Glomerular visceral epithelial cell (primary cell): Measurements from ENCODE around the gene DSP.

Source experiments
- DNase-seq: peaks from one replicate; pipeline ENCODE4 v3.0.0-alpha.2; 2016; ENCODE audit errors: extremely low spot score

The DSP gene

DNA sequence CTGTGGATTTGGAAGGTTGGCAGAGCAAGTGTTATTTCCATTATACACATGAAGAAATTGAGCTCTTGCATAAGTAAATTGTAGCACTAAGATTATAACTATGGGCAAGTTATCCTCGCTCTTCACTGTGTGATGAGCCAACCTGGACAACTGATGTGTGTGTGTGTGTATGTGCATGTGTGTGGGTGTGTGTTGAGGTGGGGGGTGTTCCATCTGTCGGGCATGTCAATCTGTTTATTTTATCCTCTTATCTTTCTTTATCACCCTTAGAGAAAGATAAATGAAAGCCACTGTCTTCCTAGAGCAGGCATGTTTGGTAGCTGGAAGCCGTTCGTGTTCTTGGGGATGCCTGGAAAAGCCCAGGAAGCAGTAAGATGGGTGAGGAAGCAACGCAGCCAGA is 3.0 kb upstream of the DSP start:
- no peak for DNase-seq

DNA sequence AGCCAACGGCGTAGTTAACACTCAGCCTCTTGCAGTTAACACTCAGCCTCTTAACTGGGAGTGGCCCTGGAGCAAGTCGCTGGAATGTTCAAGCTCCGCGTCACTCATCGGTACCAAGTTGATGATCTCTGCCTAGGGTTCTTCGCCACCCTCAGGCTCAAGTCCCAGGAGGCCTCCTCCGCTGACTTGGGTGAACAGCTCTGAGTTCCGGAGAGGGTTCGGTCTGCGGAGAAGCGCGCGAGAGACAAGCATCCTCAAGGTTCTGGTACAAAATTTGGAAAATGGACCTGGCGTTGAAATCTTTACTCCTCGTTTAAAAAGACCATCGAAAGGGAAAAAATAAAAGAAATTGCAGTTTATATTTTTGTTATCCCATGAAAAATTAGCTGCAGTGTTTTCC is 876 bp upstream of the DSP start:
- DNase-seq: no peak

DNA sequence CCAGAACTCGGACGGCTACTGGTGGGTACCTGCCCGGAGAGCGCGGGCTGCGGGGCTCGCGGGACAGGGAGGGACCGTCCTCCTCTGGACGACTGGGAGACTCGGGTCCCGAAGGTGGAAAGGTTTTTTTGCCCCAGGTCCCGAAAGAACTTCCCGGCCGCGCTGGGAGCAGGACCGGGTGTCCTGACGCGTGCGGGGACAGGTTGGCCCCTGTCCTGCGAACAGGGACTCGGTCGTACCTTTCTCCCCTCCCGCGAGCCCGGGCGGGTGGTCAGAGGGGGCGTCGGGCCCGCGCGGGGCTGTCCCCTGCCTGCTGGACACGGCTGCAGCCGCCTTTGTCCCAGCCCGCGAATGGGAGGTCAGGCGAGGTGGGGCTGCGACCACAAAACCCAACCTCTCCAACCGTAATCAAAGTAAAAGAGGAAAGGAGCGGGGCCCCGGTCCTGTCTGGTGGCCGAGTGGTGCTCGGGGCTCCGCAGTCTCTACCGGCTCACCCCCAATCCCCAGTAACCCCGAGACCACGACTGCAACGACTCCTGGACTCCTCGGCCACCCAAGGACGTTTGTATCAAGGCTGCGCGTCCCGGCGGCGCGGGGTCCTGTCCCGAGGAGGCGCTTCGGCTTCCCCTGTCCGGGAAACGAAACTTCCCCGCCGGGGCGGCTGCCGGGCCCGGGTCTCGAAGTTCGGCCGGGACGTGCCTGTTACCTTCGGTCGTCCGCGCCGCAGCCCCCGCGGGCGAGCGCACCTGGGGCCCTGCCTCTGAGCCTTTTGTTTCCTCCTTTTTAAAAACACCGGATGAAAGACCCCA is 798 bp downstream of the DSP start:
- peak; percentile 47 for DNase-seq

DNA sequence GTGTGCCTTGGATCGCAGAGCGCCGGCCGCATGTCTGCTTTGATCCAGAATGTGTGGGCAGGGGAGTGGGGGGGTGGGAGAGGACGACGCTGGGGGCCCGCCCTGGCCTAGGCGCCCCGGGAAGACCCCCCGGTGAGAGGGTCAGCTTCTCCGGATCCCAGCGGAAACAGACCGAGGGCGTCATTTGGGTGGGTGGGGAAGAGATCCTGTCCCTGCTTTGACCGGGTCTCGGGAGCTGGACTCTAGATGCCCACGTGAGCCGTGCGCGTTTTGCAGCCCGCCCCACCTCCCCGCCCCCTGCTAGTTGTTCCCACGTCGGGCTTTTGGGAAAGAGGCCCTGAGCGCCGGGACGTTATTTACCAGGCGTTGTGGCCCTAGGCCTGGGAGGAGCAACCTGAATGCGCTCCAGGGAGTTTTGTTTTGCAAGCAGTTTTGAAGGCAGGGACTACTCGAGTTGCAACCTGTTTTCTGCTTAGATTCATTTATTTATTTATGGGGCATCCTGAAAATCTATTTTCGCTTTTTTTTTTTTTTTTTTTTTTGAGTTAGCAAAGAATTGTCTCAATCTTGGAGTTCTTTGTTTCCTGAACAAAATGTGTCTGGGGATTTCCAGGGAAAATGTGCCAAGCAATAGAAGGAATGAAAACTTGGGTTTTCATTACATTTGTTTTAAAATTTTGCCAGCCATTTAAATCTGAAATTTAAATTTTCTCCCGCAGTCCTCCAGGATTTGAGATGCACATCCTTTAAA is 1.6 kb downstream of the DSP start:
- DNase-seq: peak; percentile 76

DNA sequence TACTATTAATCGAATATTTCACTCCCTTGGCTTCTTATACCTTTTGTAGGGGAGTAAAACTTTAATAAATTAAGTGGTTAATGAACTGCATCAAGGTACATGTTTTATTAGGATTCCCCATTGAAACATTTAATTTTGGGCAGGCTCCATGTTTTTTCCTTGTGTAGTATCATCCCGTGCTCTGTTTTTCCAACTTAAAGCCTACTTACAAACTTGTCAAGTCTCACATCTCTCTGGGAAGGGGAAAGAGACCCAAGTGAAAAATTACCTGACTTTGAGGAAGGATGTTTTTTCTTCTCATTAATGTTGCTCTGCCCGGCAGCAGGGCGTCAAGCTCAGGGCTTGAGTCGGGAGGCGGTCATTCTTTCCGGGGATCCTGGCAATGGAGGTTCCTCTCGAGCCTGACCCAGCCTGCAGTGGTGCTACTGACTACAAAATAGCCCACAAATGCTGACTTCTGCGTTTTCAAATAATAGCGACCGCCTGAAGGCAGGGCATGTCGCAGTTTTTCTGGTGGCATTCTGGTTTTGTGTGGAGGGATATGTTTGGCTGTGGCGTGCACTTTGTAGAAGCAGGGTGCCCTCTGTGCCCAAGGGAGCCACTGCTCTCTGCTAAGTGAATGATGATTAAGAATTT is 2.4 kb downstream of the DSP start:
- peak; percentile 40 for DNase-seq

DNA sequence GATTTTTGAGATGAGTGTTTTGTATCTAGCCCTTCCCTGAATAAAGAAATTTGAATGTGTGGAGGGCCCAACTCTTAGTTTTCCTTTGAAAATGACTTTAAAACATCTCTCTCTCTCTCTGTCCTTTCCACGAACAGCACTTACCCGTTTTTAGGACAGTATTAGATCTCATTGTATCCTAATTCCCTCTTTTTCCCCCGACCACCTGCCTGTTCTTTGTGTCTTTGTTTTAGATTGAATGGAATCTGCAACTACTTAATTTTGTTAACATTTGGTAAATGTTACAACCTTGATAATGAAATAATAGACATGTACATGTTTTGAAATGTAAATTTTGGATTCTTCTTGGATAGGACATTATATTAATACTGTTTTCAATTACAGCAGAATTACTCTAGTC is 3.1 kb downstream of the DSP start:
- DNase-seq: no peak

DNA sequence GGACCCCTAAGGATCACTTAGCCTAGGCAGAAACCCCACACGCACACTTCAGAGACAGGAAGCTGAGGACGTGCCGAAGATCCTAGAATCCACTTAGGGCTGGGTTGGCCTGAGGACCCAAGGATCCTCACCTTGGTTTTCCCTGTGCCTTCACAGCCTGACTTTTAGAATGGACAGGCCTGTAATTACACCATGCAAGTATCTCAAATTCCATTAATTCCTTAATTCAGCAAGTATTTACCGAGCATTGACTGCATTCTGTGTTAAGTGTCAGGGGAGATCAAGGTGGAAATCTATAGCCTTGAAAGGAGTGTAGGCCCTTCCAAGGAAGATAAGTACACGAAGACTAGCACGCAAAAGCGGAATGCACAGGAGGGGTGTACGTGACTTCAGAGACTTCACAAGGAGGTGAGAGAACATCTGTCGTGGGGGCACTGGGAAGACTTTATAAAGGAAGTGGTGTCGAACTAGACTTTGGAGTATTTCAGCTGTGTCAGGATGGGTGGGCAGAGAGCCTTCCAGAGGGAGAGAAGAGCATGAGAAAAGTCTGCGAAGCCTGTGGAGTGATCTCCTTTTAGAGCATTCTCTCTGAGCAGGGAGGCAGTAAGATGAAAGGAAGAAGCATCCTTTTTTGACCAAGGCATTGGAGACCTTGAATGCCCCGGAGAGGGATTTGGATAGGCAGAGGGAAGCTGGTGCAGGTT is 4.0 kb downstream of the DSP start:
- no peak for DNase-seq

DNA sequence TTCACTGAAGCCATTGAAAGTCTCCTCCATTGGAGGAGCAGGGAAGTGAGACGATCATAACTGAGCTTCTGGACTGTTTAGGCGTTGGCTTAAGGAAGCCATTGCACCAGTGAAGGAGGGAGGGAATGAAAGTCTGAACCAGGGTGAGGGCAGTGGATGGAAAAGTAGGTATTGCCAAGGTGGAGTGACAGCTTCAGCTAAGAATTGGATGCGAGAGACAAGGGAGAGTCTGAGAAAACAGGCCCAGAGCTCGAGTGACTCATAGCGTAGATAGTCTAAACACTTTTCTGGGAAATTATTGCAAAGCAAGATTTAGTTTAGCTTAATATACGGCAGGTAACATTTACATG is 4.5 kb downstream of the DSP start:
- DNase-seq: no peak

DNA sequence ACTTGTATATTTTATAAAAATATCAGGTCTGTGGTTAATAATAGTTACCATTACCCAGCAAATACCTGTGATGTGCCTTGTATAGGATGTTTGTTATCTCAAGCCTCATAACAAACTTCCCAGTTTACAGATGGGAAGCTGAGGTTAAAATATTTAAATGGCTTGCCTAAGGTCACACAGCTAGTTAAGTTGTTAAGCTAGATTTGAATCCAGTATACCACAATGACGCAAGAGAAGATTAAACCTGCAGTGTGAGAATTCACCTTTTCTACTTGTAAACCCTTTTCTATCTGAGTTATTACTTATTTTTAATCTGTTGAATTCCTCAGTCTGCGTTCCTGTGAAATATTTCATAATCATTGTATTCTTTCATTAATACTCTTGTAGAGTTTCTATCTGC is 4.9 kb downstream of the DSP start:
- DNase-seq: no peak

DNA sequence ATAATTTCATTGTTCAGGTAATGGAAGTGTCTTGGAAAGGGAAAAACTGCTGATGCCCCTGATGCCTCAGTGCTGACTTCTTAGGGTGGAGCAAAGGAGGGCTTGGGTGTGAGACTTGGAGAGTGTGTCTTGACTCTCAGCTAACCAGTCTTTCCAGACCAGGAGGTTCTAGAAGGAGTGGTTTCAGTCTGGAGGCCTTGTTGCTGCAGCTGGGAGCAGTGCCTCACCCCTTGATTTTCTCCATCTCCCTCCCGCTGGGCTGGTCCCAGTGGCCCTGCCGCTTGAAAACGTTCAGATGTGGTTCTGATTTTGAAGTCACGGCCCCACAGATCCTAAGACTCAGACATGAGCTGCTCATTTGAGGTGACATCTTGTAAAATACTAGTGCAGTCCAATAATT is 5.4 kb downstream of the DSP start:
- no peak for DNase-seq

DNA sequence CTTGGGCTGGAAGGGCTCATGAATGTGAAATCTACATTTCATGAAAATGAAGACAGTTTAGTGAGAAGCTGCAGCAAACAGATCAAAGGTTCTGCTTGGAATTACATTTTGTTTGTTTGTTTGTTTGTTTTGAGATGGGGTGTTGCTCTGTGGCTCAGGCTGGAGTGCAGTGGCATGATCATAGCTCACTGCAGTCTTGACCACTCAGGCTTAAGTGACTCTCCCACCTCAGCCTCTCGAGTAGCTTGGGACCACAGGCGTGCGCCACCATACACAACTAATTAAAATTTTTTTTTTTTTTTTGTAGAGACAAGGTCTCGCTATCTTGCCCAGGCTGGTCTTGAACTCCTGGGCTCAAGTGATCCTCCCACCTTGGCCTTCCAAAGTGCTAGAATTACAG is 5.8 kb downstream of the DSP start:
- DNase-seq: no peak

DNA sequence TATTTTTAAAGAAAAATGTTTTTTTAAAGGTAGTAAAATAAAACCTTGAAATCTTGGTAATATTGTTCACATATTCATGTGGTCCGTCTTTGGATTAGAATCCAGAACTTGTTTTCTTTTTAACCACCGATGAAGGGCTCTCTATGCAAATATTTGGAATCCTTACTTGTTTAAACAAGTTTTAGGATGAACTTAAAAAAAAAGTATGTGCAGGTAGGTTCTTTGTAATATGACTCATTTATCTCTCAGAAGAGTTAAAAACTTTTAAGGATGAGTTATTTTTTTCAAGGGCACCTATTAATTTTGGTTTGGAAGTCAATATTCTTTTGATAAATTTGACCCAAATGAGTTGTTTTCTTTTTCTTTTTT is 8.9 kb downstream of the DSP start:
- no peak for DNase-seq

DNA sequence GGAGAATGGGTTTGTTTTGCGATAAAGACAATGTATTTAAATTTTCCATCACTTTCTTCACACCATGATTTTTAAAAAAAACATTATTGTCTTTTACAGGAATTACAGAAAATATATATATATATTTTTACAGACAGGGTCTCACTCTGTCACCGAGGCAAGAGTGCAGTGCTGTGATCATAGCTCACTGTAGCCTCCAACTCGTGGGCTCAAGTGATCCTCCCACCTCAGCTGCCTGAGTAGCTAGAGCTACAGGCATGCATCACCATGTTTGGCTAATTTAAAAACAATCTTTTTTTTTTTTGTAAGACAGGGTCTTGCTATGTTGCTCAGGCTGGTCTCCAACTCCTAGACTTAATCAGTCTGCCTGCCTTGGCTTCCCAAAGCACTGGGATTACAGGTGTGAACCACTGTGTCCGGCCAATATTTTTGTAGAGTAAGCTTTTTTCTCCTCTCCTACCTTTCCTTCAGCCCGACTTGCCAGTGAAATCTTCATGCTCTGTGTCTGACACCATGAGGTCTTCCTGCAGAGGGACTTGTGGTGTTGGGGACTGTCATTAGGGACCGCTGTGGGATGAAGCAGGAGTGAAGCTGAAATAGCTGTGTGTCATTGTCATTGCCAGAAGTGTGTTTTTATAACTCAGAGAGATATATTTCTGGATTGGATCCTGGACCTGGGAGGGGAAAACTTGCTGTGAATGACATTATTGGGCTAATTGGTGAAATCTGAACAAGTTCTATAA is 13.2 kb downstream of the DSP start:
- no peak for DNase-seq

DNA sequence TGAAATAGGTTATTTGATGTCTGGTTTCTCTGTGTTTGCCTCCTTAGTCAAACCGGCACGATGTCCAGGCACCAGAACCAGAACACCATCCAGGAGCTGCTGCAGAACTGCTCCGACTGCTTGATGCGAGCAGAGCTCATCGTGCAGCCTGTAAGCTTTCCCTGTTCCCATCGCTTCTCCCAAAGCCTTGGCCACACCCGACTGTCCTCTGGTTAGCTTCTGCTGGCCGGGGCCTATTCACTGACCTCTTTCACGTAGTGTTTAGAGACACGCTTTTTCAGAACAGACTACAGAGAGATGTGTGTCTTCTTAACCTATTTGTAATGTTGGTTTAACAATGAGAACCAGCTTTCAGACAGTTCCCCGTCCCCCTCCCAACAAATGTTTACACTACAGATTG is 14.2 kb downstream of the DSP start:
- no peak for DNase-seq

DNA sequence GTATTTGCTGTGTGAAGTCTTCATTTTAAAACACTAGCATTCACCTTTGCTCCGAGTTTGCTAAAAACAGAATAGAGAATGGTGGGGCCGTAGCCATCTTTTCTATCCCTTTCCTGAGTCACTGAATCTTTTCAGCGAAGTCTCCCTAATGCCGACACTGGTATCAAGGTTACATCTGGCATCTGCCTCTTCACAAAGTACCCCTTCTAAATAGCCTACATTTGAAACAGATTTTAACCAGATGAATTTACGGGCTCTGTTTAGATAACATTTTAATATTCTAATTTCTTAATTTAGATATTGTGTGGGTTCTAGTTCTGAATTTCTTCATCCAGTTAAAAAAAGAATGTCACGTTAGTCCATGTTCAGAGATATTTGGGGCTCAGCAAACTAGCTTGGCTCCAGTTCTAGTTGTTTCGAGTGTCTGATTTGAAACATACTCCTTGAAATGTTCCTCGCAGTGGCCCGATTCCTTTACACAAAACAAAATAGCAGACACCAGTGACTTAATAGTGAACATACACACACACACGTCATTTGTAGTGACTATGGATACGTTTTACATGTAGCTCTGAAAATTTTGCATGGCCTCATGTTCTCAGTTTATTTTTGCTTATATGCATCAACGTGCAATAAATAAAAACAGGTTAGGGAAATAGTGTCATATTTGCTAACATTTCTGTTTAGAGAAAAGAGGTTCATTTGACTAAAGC is 15.1 kb downstream of the DSP start:
- no peak for DNase-seq

DNA sequence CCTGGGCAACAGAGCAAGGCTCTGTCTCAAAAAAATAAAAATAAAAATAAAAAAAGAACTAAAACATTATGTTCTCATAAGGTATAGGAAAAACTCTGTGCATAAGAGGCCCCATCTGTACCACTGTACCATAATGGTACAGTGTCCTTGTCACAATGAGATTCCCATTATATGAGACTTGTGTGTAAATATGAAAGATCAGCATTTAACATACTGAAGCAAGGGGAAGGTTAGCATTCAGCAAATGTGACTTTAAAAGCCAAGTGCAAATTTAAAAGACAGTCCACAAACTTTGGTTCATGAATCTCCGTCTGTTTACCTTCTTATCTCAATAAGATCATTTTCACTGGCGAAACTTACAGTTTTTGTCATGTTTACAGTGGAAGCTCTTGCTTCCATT is 16.2 kb downstream of the DSP start:
- no peak for DNase-seq

DNA sequence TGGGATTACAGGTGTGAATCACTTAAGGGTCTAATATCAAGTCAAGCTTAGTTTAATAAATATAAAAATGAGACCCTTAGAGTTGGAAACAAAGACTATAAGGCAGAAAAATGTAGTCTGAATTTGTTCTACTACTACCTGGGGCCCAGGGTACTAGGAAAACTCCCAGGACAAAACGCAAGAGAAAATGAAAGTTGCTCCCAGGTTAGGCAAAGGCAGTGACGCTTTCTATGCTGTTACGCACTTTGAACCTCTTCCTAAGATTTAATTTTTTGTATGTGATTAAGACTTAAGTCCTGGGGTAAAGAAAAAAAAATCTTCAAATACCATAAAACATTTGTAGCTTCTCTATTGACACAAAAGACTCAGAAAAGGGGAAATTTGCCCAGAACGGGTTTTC is 17.3 kb downstream of the DSP start:
- DNase-seq: no peak

DNA sequence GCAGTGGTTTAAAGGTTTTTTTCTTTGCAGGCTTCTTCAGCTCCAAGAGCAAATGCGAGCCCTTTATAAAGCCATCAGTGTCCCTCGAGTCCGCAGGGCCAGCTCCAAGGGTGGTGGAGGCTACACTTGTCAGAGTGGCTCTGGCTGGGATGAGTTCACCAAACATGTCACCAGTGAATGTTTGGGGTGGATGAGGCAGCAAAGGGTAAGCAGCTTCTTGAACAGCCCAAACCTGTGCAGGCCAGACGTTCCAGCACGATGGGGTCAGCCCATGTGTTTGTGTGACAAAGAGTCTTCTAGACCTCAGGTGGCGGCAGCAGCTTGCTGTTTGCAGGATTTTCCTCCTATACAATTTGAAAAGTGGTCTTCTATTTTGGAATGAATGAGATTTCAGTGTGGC is 17.7 kb downstream of the DSP start:
- no peak for DNase-seq

DNA sequence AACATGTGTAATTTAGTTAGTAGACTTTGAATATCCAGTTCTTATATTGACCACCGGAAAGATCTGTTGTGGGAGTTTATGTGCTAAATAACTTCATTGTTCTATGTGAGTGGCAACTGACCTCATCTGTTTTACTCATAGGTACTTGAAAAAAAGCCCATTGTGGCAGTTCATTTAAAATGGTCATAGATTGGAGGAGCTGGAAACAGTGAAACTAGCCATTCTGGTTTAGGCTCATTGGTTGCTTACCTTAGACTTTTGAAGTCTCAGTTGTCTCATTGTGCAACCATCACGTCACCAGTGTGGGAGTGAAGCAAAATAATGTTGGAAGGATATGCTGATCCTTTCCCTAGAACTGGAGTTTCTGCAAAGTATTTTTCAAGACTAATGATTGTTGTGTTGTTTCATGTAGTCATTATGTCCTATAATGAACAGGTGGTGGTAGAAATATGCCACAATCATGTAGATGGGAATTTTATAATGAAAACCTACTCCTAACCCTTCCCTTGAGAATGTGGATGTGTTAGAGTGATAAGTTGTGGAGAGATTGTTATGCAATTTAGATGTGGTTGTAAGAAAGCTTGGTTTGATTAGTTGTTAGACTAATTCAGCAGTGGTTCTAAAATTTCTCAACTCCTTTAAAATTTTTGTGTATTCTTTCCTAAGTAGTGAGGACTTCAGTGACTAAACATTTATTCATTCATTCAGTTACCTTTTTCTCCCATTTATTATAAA is 18.3 kb downstream of the DSP start:
- no peak for DNase-seq

DNA sequence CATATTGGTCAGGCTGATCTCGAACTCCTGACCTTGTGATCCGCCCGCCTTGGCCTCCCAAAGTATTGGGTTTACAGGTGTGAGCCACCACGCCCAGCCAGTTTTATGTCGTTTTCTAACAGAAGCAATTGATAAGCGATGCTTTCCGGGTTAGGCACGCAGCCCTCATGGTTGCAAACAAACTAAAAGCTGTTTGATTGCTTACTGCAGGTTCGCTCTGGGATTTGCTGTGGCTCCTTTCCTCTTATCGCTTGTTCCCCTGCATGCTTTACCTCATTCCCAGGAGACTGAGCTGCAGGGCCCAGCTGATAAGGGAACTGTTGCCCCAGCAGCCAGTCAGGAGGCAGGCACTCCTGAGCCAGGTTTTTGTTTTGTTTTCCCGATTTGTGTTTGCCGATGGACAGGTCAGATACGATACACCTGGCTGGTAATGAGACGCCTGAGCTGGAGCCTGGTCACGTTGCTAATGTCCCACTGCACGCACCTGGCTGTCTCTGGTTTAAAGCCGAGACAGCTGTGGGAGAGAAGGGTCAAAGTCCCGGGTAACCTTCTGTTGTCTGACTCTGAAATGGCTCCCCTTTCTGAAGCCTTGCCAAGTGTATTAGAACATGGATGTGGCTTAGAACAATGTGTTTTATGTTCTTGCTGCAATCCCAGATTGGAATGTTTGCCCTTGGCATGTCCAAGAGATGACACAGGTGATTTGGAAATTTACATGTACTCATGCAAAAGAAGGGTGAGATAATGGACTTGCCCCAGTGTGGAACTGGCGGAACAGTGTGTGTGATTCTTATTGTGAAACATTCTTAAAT is 19.9 kb downstream of the DSP start:
- no peak for DNase-seq
